ENCODE data around the gene BECN2.
"Not testable (repeated sequence)": the region's sequence is repeated elsewhere in the genome, so short reads cannot be mapped to it uniquely, and the experiment has no call there.

Gene BECN2

DNA sequence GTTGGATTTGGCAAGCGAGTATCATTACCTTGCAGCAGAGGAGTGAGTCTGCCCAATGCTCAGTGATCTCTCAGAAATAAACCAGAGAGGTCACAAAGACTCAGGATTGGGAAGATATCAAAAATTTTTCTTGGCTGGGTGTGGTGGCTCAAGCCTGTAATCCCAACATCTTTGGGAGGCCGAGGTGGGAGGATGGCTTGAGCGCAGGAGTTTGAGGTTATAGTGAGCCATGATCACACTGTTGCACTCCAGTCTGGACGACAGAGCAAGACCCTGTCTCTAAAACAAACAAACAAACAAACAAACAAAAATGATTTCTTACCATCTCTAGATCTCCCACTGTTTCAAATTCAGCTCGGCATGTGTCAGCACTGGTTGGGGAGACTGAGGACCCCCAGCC, 13.3 kb upstream of the BECN2 start:
- no peaks in the 10 kb centered on the region for H3K4me1 ChIP-seq (ENCODE audit: control insufficient read depth, insufficient read depth, low read length)
- H3K36me3 ChIP-seq (ENCODE audit: control insufficient read depth, insufficient read depth, low read length), result no peaks in the 10 kb centered on the region
- H3K9ac ChIP-seq (ENCODE audit: low read length), result no peak overlapping the region
- H3K27me3 ChIP-seq (ENCODE audit: control insufficient read depth, insufficient read depth, low read length), result no peaks in the 10 kb centered on the region
- H3K4me3 ChIP-seq (ENCODE audit: low read length), result no peak overlapping the region
- no peak overlapping the region for H3K27ac ChIP-seq (ENCODE audit: low read depth, low read length)

DNA sequence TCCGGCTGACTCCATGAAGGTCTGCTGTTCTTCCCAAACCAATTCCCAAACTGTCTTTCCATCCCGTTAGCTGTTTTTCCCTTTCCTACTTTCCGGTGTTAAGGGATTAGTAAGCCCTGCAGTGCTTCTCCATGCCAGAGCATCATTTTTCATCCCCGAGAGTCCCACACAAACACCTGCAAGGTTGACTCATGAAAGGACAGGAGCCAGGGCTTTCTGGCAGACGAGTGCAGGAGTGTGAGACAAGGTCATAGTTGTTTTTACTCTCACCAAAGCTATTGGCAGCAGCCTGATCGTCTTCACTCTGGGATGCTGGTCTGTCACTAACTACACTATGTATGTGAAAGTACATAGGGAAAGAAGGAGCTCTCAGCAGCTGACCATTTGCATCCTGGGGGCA, 10.2 kb upstream of the BECN2 start:
- Histone ChIP-seq H3K27me3 (ENCODE audit: control insufficient read depth, insufficient read depth, low read length) (no peaks in the 10 kb centered on the region), H3K27ac (ENCODE audit: low read depth, low read length) (no peak overlapping the region), H3K9ac (ENCODE audit: low read length) (no peak overlapping the region), H3K36me3 (ENCODE audit: control insufficient read depth, insufficient read depth, low read length) (no peaks in the 10 kb centered on the region), H3K4me3 (ENCODE audit: low read length) (no peak overlapping the region), H3K4me1 (ENCODE audit: control insufficient read depth, insufficient read depth, low read length) (no peaks in the 10 kb centered on the region)

DNA sequence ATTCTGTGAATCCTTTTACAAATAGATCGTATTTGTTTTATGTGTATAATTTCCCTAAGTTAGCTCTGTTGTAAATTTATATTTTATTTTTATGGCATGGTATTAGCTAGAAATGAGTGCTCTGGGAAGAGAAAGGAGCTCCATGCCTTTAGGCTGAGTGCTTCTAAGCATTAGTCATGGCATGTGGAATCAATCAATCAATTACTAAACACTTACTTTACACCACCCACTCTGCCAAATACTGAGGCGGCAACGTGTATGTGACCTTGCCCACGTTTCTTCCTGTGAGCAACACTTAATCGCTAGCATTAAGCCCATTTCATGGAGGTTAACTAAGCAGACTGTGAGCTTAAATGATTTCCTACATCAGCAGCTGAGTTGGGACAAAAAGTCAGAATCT, 7.2 kb upstream of the BECN2 start:
- Histone ChIP-seq H3K4me3 (ENCODE audit: low read length) (no peak overlapping the region), H3K4me1 (ENCODE audit: control insufficient read depth, insufficient read depth, low read length) (no peaks in the 10 kb centered on the region), H3K36me3 (ENCODE audit: control insufficient read depth, insufficient read depth, low read length) (no peaks in the 10 kb centered on the region), H3K27ac (ENCODE audit: low read depth, low read length) (no peak overlapping the region), H3K9ac (ENCODE audit: low read length) (no peak overlapping the region), H3K27me3 (ENCODE audit: control insufficient read depth, insufficient read depth, low read length) (no peaks in the 10 kb centered on the region)

DNA sequence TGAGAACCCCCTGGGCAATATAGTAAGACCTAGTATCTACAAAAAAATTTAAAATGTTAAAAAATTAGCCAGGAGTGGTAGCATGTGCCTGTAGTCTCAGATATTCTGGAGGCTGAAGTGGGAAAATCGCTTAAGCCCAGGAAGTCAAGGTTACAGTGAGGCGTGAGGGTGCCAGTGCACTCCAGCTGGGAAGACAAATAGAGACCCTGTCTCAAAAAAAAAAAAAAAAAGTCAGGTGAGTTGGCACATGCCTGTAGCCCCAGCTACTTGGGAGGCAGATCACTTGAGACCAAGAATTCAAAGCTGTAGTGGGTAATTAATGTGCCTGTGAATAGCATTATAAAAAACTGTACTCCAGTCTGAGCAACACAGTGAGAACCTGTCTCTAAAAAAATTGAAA, 4.6 kb downstream of the BECN2 start:
- Histone ChIP-seq H3K4me1 (ENCODE audit: control insufficient read depth, insufficient read depth, low read length) (no peaks in the 10 kb centered on the region), H3K4me3 (ENCODE audit: low read length) (no peak overlapping the region)

DNA sequence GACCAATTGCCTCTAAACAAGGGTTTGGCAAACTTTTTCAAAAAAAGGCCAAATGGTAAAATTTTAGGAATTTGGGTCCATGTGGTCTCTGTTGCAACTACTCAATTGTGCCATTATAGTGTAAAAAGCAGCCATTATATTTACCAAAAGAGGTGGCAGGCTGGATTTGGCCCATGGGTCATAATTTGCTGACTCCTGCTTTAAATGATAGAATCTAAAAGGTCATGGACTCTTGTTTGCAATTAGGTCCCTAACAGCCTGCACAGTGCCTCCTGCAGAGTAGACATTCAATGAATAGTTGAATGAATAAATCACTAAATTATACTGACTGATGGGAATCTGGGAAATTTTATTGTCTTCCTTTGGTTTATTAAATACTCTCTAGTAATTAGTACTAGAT, 6.2 kb downstream of the BECN2 start:
- no peaks in the 10 kb centered on the region for H3K36me3 ChIP-seq (ENCODE audit: control insufficient read depth, insufficient read depth, low read length)
- no peaks in the 10 kb centered on the region for H3K4me1 ChIP-seq (ENCODE audit: control insufficient read depth, insufficient read depth, low read length)
- no peak overlapping the region for H3K4me3 ChIP-seq (ENCODE audit: low read length)
- no peak overlapping the region for H3K27ac ChIP-seq (ENCODE audit: low read depth, low read length)
- H3K9ac ChIP-seq (ENCODE audit: low read length), result no peak overlapping the region
- no peaks in the 10 kb centered on the region for H3K27me3 ChIP-seq (ENCODE audit: control insufficient read depth, insufficient read depth, low read length)

More for the DNA sequence above, 4.6 kb downstream of the BECN2 start:
- H3K27ac ChIP-seq (ENCODE audit: low read depth, low read length), result no peak overlapping the region
- no peaks in the 10 kb centered on the region for H3K36me3 ChIP-seq (ENCODE audit: control insufficient read depth, insufficient read depth, low read length)
- no peaks in the 10 kb centered on the region for H3K27me3 ChIP-seq (ENCODE audit: control insufficient read depth, insufficient read depth, low read length)
- no peak overlapping the region for H3K9ac ChIP-seq (ENCODE audit: low read length)

DNA sequence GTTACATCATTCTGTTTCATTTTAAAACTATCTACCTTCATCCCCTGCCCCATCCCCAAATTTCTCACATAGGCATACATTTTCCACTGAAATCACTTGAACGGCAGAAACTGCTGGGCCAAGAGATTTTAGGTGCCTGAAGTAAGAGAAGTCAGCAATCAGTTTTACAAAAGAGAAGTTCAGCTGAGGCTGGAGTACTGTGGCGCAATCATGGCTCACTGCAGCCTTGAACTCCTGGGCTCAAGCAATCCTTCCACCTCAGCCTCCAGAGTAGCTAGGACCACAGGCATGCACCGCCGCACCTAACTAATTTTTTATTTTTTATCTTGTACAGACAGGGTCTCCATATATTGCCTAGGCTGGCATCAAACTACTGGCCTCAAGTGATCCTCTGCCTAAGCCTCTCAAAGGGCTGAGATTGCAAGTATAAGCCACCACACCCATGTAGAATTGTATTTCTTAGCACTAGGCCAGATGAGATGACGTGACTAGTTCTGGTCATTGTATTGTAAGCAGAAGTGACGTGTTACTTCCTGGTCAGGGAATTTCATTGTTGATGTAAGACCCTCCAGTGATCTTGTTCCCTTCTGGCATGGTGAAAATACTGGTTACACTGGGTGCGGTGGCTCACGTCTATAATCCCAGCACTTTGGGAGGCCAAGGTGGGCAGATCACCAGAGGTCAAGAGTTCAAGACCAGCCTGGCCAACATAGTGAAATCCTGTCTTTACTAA, 7.1 kb downstream of the BECN2 start:
- Histone ChIP-seq H3K4me1 (ENCODE audit: control insufficient read depth, insufficient read depth, low read length) (no peaks in the 10 kb centered on the region), H3K27me3 (ENCODE audit: control insufficient read depth, insufficient read depth, low read length) (no peaks in the 10 kb centered on the region), H3K9ac (ENCODE audit: low read length) (no peak overlapping the region), H3K27ac (ENCODE audit: low read depth, low read length) (no peak overlapping the region), H3K36me3 (ENCODE audit: control insufficient read depth, insufficient read depth, low read length) (no peaks in the 10 kb centered on the region), H3K4me3 (ENCODE audit: low read length) (no peak overlapping the region)

DNA sequence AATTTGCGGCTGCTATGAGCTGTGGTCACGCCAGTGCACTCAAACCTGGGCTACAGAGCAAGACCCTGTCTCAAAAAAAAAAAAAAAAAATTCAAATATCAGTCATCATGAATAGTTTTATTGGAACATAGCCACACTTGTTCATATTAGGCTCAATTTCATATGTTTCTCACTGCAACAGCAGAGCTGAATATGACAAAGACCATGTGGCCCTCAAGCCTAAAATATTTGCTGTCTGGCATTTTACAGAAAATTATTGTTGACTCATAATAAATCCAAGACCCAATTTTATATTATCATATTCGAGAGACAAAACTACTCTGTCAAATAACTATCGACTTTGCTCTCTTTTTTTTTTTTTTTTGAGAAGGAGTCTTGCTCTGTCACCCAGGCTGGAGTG, 11.0 kb downstream of the BECN2 start:
- Histone ChIP-seq H3K4me1 (ENCODE audit: control insufficient read depth, insufficient read depth, low read length) (no peaks in the 10 kb centered on the region), H3K27me3 (ENCODE audit: control insufficient read depth, insufficient read depth, low read length) (no peaks in the 10 kb centered on the region), H3K9ac (ENCODE audit: low read length) (no peak overlapping the region), H3K4me3 (ENCODE audit: low read length) (no peak overlapping the region), H3K27ac (ENCODE audit: low read depth, low read length) (no peak overlapping the region), H3K36me3 (ENCODE audit: control insufficient read depth, insufficient read depth, low read length) (no peaks in the 10 kb centered on the region)

DNA sequence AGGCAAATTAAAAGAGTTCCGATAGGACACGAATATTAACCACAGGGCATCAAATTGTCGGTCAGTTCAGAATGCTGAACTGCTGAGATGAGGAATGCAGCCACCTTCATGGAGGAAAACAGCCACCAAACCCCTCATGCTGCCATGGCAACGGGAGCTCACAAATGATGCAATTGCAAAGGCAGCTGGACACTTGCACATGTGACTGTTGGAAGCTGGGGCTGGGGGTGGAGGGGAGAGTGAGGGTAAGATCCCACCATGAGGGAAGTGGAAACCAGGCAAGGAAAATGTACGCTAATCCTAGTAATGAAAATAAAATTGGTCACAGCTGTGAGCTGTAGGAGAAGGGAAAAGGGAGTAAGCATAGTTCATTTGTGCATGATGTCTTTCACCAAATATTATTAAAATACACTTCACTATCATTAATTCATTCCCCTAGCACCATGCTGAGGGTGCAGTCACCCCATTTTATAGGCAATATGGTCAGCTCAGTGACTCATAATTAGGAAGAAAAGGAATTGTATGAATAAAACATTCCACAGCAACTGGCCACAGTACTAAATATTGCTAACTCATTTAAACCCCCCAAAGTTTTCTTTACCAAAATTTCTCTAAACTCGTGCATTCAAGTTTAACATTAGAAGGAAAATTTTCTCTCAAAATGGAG, 15.3 kb downstream of the BECN2 start:
- Histone ChIP-seq H3K4me3 (ENCODE audit: low read length) (no peak overlapping the region), H3K9ac (ENCODE audit: low read length) (no peak overlapping the region), H3K27me3 (ENCODE audit: control insufficient read depth, insufficient read depth, low read length) (no peaks in the 10 kb centered on the region), H3K36me3 (ENCODE audit: control insufficient read depth, insufficient read depth, low read length) (no peaks in the 10 kb centered on the region), H3K27ac (ENCODE audit: low read depth, low read length) (no peak overlapping the region), H3K4me1 (ENCODE audit: control insufficient read depth, insufficient read depth, low read length) (no peaks in the 10 kb centered on the region)

DNA sequence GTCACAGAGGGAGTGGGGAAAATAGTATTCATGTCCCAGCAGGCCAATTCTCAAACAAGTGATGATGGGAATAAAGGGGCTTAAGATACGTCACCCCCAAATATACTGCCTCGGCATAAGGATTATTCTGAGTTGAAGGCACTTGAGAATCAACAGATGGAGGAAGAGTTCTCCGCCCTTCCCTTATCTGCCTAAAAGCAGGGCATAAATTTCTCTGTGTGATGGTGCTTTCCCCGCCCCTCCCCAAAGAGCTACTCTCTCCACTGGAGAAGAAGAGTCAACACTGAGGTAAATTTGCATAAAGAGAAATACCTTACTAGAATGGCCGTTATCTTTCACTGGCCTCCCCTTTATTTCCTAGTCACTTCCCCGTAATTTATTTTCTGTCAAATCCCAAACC, 18.7 kb downstream of the BECN2 start:
- no peak overlapping the region for H3K4me3 ChIP-seq (ENCODE audit: low read length)
- H3K27ac ChIP-seq (ENCODE audit: low read depth, low read length), result no peak overlapping the region
- H3K36me3 ChIP-seq (ENCODE audit: control insufficient read depth, insufficient read depth, low read length), result no peaks in the 10 kb centered on the region
- no peaks in the 10 kb centered on the region for H3K27me3 ChIP-seq (ENCODE audit: control insufficient read depth, insufficient read depth, low read length)
- H3K9ac ChIP-seq (ENCODE audit: low read length), result no peak overlapping the region
- no peaks in the 10 kb centered on the region for H3K4me1 ChIP-seq (ENCODE audit: control insufficient read depth, insufficient read depth, low read length)

DNA sequence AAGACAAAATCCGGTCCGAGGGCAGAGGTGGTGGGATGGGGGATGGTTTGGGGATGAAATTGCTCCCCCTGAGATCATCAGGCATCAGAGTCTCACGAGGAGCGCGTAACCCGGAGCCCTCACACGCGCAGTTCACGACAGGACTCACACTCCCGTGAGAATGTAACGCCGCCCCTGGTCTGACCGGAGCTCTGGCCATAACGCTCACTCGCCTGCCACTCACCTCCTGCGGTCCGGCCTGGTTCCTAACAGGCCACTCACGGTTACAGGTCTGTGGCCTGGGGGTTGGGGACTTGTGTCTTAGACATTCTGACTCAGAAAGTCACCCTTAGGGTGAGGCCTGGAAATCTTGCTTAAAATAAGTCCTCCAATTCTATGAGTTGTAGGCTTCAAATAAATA, 21.5 kb downstream of the BECN2 start:
- no peak overlapping the region for H3K27ac ChIP-seq (ENCODE audit: low read depth, low read length)
- no peaks in the 10 kb centered on the region for H3K36me3 ChIP-seq (ENCODE audit: control insufficient read depth, insufficient read depth, low read length)
- H3K9ac ChIP-seq (ENCODE audit: low read length), result no peak overlapping the region
- H3K4me3 ChIP-seq (ENCODE audit: low read length), result no peak overlapping the region
- H3K27me3 ChIP-seq (ENCODE audit: control insufficient read depth, insufficient read depth, low read length), result no peaks in the 10 kb centered on the region
- H3K4me1 ChIP-seq (ENCODE audit: control insufficient read depth, insufficient read depth, low read length), result no peaks in the 10 kb centered on the region

DNA sequence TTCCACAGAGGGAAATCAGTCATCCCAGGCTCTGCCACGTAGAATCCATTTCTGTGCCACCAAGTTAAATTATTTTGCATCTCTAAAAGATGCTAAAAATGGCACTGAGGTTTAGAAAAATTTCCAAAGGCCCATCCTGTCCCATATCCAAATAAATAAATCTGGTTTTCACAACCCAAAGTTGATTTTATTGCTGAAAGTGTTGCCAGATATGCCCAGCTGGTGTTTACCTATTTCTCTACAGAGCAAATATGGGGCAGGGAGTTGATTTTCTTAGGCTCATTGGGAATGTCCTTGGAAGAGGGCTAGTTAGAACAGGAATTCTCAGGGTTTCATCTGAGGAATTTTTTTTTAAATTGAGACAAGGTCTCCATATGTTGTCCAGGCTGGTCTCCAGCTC, 22.4 kb downstream of the BECN2 start:
- Histone ChIP-seq H3K36me3 (ENCODE audit: control insufficient read depth, insufficient read depth, low read length) (no peaks in the 10 kb centered on the region), H3K4me3 (ENCODE audit: low read length) (no peak overlapping the region), H3K27ac (ENCODE audit: low read depth, low read length) (no peak overlapping the region), H3K27me3 (ENCODE audit: control insufficient read depth, insufficient read depth, low read length) (no peaks in the 10 kb centered on the region), H3K4me1 (ENCODE audit: control insufficient read depth, insufficient read depth, low read length) (no peaks in the 10 kb centered on the region), H3K9ac (ENCODE audit: low read length) (no peak overlapping the region)

DNA sequence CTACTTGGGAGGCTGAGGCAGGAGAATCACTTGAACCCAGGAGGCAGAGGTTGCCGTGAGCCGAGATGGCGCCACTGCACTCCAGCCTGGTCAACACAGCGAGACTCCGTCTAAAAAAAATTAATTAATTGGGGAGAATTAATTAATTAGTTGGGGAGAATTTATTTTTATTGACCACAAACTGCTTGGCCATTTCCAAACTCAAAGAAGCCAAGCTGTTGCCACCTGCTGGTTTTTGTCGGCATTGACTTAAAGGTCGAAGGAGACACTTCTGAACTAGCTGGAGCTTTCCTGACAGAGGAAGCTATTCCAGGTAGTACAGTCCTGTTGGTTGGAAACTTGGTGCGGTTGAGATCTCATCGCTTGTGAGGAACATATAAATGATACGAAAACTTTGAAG, 28.2 kb downstream of the BECN2 start:
- Histone ChIP-seq H3K4me1 (ENCODE audit: control insufficient read depth, insufficient read depth, low read length) (no peaks in the 10 kb centered on the region), H3K27ac (ENCODE audit: low read depth, low read length) (no peak overlapping the region), H3K4me3 (ENCODE audit: low read length) (no peak overlapping the region), H3K27me3 (ENCODE audit: control insufficient read depth, insufficient read depth, low read length) (no peaks in the 10 kb centered on the region), H3K9ac (ENCODE audit: low read length) (no peak overlapping the region), H3K36me3 (ENCODE audit: control insufficient read depth, insufficient read depth, low read length) (no peaks in the 10 kb centered on the region)

DNA sequence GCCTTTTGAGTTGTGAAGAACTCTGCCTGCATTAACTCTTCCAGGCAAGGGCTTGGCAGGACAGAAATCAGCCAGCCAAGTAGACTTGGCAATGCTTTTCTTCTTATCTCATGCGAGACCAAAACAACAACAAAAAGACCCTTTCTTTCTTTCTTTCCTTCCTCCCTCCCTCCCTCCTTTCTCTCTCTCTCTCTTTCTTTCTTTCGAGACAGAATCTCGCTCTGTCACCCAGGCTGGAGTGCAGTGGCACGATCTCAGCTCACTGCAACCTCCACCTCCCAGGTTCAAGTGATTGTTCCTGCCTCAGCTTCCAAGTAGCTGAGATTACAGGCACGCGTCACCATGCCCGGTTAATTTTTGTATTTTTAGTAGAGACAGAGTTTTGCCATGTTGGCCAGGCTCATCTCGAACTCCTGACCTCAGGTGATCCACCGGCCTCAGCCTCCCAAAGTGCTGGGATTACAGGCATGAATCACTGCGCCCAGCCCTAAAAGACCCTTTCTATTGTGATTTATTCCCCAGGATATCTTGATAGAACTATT, 30.9 kb downstream of the BECN2 start:
- not testable (repeated sequence) for H3K9ac ChIP-seq (ENCODE audit: low read length); H3K36me3 ChIP-seq (ENCODE audit: control insufficient read depth, insufficient read depth, low read length); H3K4me1 ChIP-seq (ENCODE audit: control insufficient read depth, insufficient read depth, low read length)

More for the DNA sequence above, 30.9 kb downstream of the BECN2 start:
- H3K27me3 ChIP-seq (ENCODE audit: control insufficient read depth, insufficient read depth, low read length); H3K27ac ChIP-seq (ENCODE audit: low read depth, low read length); H3K4me3 ChIP-seq (ENCODE audit: low read length): not testable (repeated sequence)
